Panc1 (cell line): ENCODE data around the gene CTTNBP2NL. TPM values are rescaled to one million over a fixed set of nuclear protein-coding genes. Genes with fewer than 3 reads are reported as not detected.

Experiments
- ATAC-seq: fragments of 200-7000 bp; cut with Tn5 transposase; 2 replicates; pipeline ENCODE4 v1.9.1; 2020; ENCODE audit warnings: mild to moderate bottlenecking, moderate library complexity
- BruUV-seq: library from RNA; stranded (reverse); fragments of 400-500 nt; replicated peaks from 2 replicates; lab custom pipeline; 2021; lab: Mats Ljungman, UMichigan
- CTCF ChIA-PET: fragments of 300-600 bp; sonication (Branson Sonifier 250); formaldehyde crosslinking; loops from one replicate; lab custom pipeline; 2022; ENCODE audit warnings: antibody characterized with exemption; lab: Charles Lee
- POLR2A ChIA-PET: fragments of 300-600 bp; sonication (Branson Sonifier 250); formaldehyde crosslinking; loops from one replicate; lab custom pipeline; 2022; ENCODE audit warnings: antibody characterized with exemption; lab: Charles Lee
- DNase-seq: peaks from one replicate; pipeline ENCODE4 v3.0.0-alpha.2; 2010; ENCODE audit warnings: low read depth, low spot score
- H3K27ac ChIP-seq: 2 replicates; pipeline ENCODE4 v1.5.1; 2011; ENCODE audit warnings: mild to moderate bottlenecking, low read length, inconsistent platforms
- H3K27me3 ChIP-seq: fragments of 200-500 bp; sonication (Bioruptor generic); 2 replicates; pipeline ENCODE4 v1.6.0; 2014; ENCODE audit warnings: low read length, inconsistent platforms; ENCODE audit not compliant: control insufficient read depth, insufficient read depth
- H3K36me3 ChIP-seq: fragments of 200-500 bp; sonication (Bioruptor generic); 2 replicates; pipeline ENCODE4 v1.5.1; 2014; ENCODE audit warnings: inconsistent platforms, mild to moderate bottlenecking, low read length, moderate library complexity; ENCODE audit not compliant: control insufficient read depth, insufficient read depth
- H3K4me1 ChIP-seq: 2 replicates; pipeline ENCODE4 v1.5.1; 2011; ENCODE audit warnings: inconsistent platforms, mild to moderate bottlenecking, low read length, moderate library complexity; ENCODE audit not compliant: control insufficient read depth, insufficient read depth
- H3K4me3 ChIP-seq, 2 experiments: 2 replicates each; pipeline ENCODE4 v1.5.1; 2011 to 2012; ENCODE audit warnings: low read depth in 2 of 2, low read length in 2 of 2, mild to moderate bottlenecking in 2 of 2, inconsistent platforms in 1 of 2, moderate library complexity in 1 of 2
- H3K9me3 ChIP-seq: fragments of 200-500 bp; sonication (Bioruptor generic); 2 replicates; pipeline ENCODE4 v1.5.1; 2014; ENCODE audit warnings: low read depth, mild to moderate bottlenecking, inconsistent platforms, low read length, moderate library complexity; ENCODE audit not compliant: control insufficient read depth, insufficient read depth
- CTCF ChIP-seq: fragments of 450-650 bp; IDR thresholded peaks from 2 replicates; pipeline ENCODE4 v1.5.1; 2017; ENCODE audit warnings: mild to moderate bottlenecking
- POLR2AphosphoS5 ChIP-seq: IDR thresholded peaks from 2 replicates; pipeline ENCODE4 v1.6.1; 2012; ENCODE audit warnings: mild to moderate bottlenecking, low read depth, low read length, moderate library complexity
- REST ChIP-seq, 2 experiments: IDR thresholded peaks; 2 replicates each; pipeline ENCODE4 v1.6.1; 2011 to 2012; ENCODE audit warnings: low read depth in 2 of 2, control low read depth in 1 of 2, low read length in 1 of 2, mild to moderate bottlenecking in 1 of 2, moderate library complexity in 1 of 2; ENCODE audit not compliant: insufficient read depth in 1 of 2
- SIN3A ChIP-seq: IDR thresholded peaks from 2 replicates; pipeline ENCODE4 v1.6.1; 2012; ENCODE audit warnings: low read depth, mild to moderate bottlenecking, low read length, moderate library complexity, borderline replicate concordance; ENCODE audit not compliant: insufficient read depth
- TCF7L2 ChIP-seq: IDR thresholded peaks from 2 replicates; pipeline ENCODE4 v1.6.1; 2011; ENCODE audit warnings: mild to moderate bottlenecking, low read depth, low read length, inconsistent platforms
- in situ Hi-C: cut with HindIII; loops from 2 replicates; pipeline ENCODE4 v1.10.0; 2016; ENCODE audit warnings: low sequenced_read_pairs, low pct_unique_long_range_greater_than_20kb
- intact Hi-C: fragments of 100-400 bp; cut with micrococcal nuclease; formaldehyde crosslinking; loops from one replicate; pipeline ENCODE4 v1.10.0; 2022; ENCODE audit not compliant: unreplicated experiment
- total RNA-seq: library from RNA; stranded (reverse); gene quantifications from one replicate; pipeline ENCODE4 v1.2.1, GENCODE V29; 2021; ENCODE audit not compliant: unreplicated experiment

Gene CTTNBP2NL
- total RNA-seq, 1 experiment from 2014 or later = 18.4 TPM

GRCh38 chr1:112386731-112387346, 9.2 kb upstream of the CTTNBP2NL start:
- POLR2A ChIA-PET = no interaction called here
- Histone ChIP-seq H3K4me3 (no peak overlapping the region), H3K27ac (no peak overlapping the region), H3K27me3 (no peaks in the 10 kb centered on the region), H3K36me3 (no peaks in the 10 kb centered on the region), H3K9me3 (no peaks in the 10 kb centered on the region), H3K4me1 (no peaks in the 10 kb centered on the region; the same call in 1 of the 2 replicates)
- ATAC-seq (no peak), DNase-seq (no peak)
- in situ Hi-C loops = no loop called here
- TF ChIP-seq CTCF (no peak), SIN3A (no peak), POLR2AphosphoS5 (no peak), TCF7L2 (no peak), REST (IDR thresholded peaks at IDR 0.05; ENCODE audit: insufficient read depth in 1 of 2, low read depth in 2 of 2, low read length in 1 of 2) (no peak)
- no TSS peak for BruUV-seq
- CTCF ChIA-PET = no interaction called here
- intact Hi-C loops = no loop called here

- in situ Hi-C loops (no loop called here), intact Hi-C loops (no loop called here)
- POLR2A ChIA-PET = no interaction called here
- ATAC-seq (no peak), DNase-seq (no peak)
- H3K27ac ChIP-seq = no peak overlapping the region
- H3K4me1 ChIP-seq = no peaks in the 10 kb centered on the region; the same call in 1 of the 2 replicates
- no peaks in the 10 kb centered on the region for H3K36me3 ChIP-seq
- no TSS peak for BruUV-seq
- no peaks in the 10 kb centered on the region for H3K9me3 ChIP-seq
- CTCF ChIA-PET = no interaction called here
- TF ChIP-seq REST (IDR thresholded peaks at IDR 0.05; ENCODE audit: insufficient read depth in 1 of 2, low read depth in 2 of 2, low read length in 1 of 2) (no peak), SIN3A (no peak), POLR2AphosphoS5 (no peak), CTCF (no peak), TCF7L2 (no peak)
- no peaks in the 10 kb centered on the region for H3K27me3 ChIP-seq
- H3K4me3 ChIP-seq = no peak overlapping the region
Measured at GRCh38 chr1:112387807-112388206, 8.2 kb upstream of the CTTNBP2NL start.
